ENCODE data around the gene PRRC2C. TPM values are rescaled to one million over a fixed set of nuclear protein-coding genes. Genes with fewer than 3 reads are reported as not detected.

PRRC2C gene
- total and polyA plus RNA-seq, 2 of the 4 experiments (the other 2 are of a cell fraction) = 54.0 to 58.3 TPM

DNA sequence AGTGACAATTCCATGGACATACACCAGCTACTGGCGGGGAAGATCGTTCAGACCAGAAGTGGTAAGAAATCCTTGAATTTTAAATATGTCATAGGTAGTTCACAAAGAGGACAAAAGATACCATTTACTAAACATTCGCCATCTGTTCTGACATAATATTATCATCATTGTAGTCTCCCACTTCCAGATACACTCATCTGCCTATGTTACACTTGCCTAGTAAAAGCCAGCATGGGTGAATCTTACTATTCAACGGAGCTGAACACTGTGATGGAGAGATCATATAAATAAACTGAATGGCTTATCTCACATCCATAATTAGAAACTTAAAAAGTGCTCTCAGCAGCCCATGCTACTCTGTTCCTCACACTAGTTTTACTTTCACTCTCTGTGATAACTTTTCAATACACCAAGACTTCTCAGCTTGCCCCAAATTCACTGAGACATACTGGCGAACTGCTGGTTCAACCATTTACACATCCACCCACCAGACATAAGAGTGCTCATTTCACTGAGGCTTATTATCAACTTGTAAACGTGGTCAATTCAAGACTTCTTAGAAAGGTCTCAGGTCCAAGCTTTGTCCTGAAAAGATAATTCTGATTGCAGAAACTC lies 463 bp upstream of the PRRC2C start:
- Histone ChIP-seq H4K5ac (ENCODE audit: low read depth, low read length) (peak overlapping the region; percentile 95), H3K9ac (ENCODE audit: low read depth, low read length) (peak overlapping the region; percentile 98), H3K9me3 (ENCODE audit: control insufficient read depth, insufficient read depth, low read length) (no peaks in the 10 kb centered on the region), H3K27me3 (ENCODE audit: control insufficient read depth, insufficient read depth, low read length) (no peaks in the 10 kb centered on the region), H3K4ac (ENCODE audit: low read depth, low read length) (peak overlapping the region; percentile 96), H2AK9ac (replicated peaks; ENCODE audit: low read depth, low read length, poor library complexity) (no peak overlapping the region), H3K27ac (ENCODE audit: insufficient read depth, low read length) (peak overlapping the region; percentile 80), H4K91ac (ENCODE audit: insufficient read depth, low read depth, low read length) (peak overlapping the region; percentile 93), H3K4me3 (ENCODE audit: insufficient read depth, low read depth, low read length) (peak overlapping the region; percentile 87), H2BK20ac (ENCODE audit: low read depth, low read length) (peak overlapping the region; percentile 89), H3K36me3 (ENCODE audit: control insufficient read depth, insufficient read depth, low read length) (no peaks in the 10 kb centered on the region), H3K18ac (ENCODE audit: low read depth, low read length) (peak overlapping the region; percentile 94; the same call in 1 of the 2 replicates), H2AK5ac (ENCODE audit: low read depth, low read length) (peak overlapping the region; percentile 81; the same call in 1 of the 2 replicates), H4K20me1 (ENCODE audit: insufficient read depth, low read length) (peaks cover 36% of the 10 kb centered on the region), H3K4me2 (ENCODE audit: low read depth, low read length) (peak overlapping the region; percentile 93), H2AFZ (replicated peaks; ENCODE audit: low read length, poor library complexity) (peak overlapping the region; percentile 90), H2BK120ac (ENCODE audit: low read depth, low read length) (peak overlapping the region; percentile 93), H3K9me1 (ENCODE audit: insufficient read depth, low read length) (no peaks in the 10 kb centered on the region; the same call in 1 of the 2 replicates), H4K8ac (ENCODE audit: low read depth in 2 of 2, low read length in 2 of 2) (peak overlapping the region; percentile 86 to 99), H3K4me1 (ENCODE audit: control insufficient read depth, insufficient read depth, low read length) (peaks cover 2% of the 10 kb centered on the region; the same call in 1 of the 2 replicates), H3K14ac (replicated peaks; ENCODE audit: low read depth, low read length) (peak overlapping the region; percentile 100), H3K56ac (ENCODE audit: extremely low read depth, insufficient read depth, low read length) (peak overlapping the region; percentile 99), H2BK15ac (ENCODE audit: low read depth, low read length) (peak overlapping the region; percentile 97), H2BK5ac (ENCODE audit: low read depth, low read length, poor library complexity, severe bottlenecking) (peak overlapping the region; percentile 94), H3K23ac (ENCODE audit: low read depth, low read length) (peak overlapping the region; percentile 98), H3K79me1 (ENCODE audit: low read depth in 1 of 2, low read length in 2 of 2) (peaks cover 0 to 6% of the 10 kb centered on the region in 2 experiments; a peak in 1 of 4 replicates)
- TF ChIP-seq, protein P1, sequence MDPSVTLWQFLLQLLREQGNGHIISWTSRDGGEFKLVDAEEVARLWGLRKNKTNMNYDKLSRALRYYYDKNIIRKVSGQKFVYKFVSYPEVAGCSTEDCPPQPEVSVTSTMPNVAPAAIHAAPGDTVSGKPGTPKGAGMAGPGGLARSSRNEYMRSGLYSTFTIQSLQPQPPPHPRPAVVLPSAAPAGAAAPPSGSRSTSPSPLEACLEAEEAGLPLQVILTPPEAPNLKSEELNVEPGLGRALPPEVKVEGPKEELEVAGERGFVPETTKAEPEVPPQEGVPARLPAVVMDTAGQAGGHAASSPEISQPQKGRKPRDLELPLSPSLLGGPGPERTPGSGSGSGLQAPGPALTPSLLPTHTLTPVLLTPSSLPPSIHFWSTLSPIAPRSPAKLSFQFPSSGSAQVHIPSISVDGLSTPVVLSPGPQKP (IDR thresholded peaks at IDR 0.05; ENCODE audit: borderline replicate concordance, low read depth, low read length) = no peak
- ATAC-seq (ENCODE audit: low read depth) (peak; percentile 43), DNase-seq (no peak)
- ChIA-PET CTCF (interaction anchor here (0.6 to 1.8 kb wide), 8 partner anchors 9 to 231 kb away, joined by 3 to 6 read pairs (median 4); partner anchors contain the start of gene FMO4), POLR2A (ENCODE audit: unreplicated experiment) (no interaction called here)
- in situ Hi-C loops (cut with MboI; ENCODE audit: low sequenced_read_pairs) = no loop called here
- TSS peak; percentile 80 for BruUV-seq (replicated peaks)
- WGBS, 2 experiments (ENCODE audit: extremely low coverage in 2 of 2, insufficient read length in 1 of 2) = 0% methylated on average over 2 of the region's 6 CpGs; no CpG with 5 or more reads in 1 of the 2 experiments
- intact Hi-C loops (cut with micrococcal nuclease) = loop anchor here (1.0 to 10.0 kb wide), 3 partner anchors 231 to 497 kb away; partner anchors contain the start of gene FMO1
- dilution Hi-C loops (cut with HindIII; ENCODE audit: low sequenced_read_pairs, unreplicated experiment) = no loop called here

Data from IMR-90 (cell line).